Measurements from ENCODE around the gene ARHGEF4.

DNA sequence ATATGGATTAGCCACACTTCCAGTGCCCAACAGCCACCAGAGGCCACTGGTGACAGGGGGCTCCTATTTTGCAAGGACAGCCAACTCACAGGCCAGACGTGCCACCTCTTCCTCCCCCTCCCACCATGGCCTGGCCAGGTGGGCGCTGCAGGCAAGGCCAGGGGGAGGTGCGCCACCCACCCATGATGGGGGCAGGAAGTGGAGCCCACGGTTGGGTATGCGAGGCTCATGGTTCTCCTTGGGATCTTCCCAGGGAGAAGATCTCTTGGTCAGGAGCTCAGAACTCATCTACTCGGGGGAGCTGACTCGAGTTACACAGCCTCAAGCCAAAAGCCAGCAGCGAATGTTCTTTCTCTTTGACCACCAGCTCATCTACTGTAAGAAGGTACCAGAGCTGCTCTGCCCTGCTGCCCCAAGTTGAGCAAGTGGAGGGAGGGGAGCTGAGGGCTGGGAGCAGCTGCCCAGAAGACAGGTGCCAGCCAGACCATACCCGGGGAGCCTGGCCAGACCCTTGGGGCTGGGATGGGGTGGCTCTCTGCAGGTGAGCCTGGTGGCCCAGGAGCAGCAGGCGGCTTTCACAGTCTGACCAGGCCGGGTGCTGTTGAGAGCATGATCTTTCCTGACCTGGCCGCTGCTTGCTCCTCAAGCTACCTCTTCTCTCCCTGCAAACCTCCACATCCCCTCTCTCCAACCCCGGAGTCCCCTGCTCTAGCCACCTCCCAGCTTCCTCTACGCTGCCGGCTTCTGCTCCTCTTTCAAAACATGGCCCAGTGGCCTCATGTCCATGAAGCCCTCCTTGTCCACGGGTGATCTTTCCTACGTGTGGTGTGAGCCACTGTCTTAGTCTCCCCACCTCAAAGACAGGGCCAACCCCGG, 206.7 kb downstream of the ARHGEF4 start:
- TF ChIP-seq ZNF274 (IDR thresholded peaks at IDR 0.05; ENCODE audit: low read depth, low read length) (no peak), POLR2AphosphoS5 (IDR thresholded peaks at IDR 0.05; ENCODE audit: low read depth, low read length) (no peak), SIN3A (IDR thresholded peaks at IDR 0.05; ENCODE audit: low read depth) (no peak), EGR1 (IDR thresholded peaks at IDR 0.05; ENCODE audit: low read depth) (no peak), EZH2 (IDR thresholded peaks at IDR 0.05) (no peak), CBX3 (IDR thresholded peaks at IDR 0.05; ENCODE audit: low read depth) (no peak), POLR2A (IDR thresholded peaks at IDR 0.05; ENCODE audit: borderline replicate concordance, extremely low read depth, insufficient read depth, insufficient read length) (no peak), EZH2phosphoT487 (IDR thresholded peaks at IDR 0.05; ENCODE audit: borderline replicate concordance) (no peak), YY1 (IDR thresholded peaks at IDR 0.05; ENCODE audit: extremely low read depth, insufficient replicate concordance, low read depth, low read length) (no peak), JUND (IDR thresholded peaks at IDR 0.05) (no peak)
- TF ChIP-seq, protein P1, sequence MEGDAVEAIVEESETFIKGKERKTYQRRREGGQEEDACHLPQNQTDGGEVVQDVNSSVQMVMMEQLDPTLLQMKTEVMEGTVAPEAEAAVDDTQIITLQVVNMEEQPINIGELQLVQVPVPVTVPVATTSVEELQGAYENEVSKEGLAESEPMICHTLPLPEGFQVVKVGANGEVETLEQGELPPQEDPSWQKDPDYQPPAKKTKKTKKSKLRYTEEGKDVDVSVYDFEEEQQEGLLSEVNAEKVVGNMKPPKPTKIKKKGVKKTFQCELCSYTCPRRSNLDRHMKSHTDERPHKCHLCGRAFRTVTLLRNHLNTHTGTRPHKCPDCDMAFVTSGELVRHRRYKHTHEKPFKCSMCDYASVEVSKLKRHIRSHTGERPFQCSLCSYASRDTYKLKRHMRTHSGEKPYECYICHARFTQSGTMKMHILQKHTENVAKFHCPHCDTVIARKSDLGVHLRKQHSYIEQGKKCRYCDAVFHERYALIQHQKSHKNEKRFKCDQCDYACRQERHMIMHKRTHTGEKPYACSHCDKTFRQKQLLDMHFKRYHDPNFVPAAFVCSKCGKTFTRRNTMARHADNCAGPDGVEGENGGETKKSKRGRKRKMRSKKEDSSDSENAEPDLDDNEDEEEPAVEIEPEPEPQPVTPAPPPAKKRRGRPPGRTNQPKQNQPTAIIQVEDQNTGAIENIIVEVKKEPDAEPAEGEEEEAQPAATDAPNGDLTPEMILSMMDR (IDR thresholded peaks at IDR 0.05 in 2 of 3, conservative IDR thresholded peaks at IDR 0.05 in 1 of 3; ENCODE audit: borderline replicate concordance in 1 of 3, insufficient read depth in 1 of 3, low read depth in 2 of 3, low read length in 2 of 3) = no peak
- TF ChIP-seq, protein P2, sequence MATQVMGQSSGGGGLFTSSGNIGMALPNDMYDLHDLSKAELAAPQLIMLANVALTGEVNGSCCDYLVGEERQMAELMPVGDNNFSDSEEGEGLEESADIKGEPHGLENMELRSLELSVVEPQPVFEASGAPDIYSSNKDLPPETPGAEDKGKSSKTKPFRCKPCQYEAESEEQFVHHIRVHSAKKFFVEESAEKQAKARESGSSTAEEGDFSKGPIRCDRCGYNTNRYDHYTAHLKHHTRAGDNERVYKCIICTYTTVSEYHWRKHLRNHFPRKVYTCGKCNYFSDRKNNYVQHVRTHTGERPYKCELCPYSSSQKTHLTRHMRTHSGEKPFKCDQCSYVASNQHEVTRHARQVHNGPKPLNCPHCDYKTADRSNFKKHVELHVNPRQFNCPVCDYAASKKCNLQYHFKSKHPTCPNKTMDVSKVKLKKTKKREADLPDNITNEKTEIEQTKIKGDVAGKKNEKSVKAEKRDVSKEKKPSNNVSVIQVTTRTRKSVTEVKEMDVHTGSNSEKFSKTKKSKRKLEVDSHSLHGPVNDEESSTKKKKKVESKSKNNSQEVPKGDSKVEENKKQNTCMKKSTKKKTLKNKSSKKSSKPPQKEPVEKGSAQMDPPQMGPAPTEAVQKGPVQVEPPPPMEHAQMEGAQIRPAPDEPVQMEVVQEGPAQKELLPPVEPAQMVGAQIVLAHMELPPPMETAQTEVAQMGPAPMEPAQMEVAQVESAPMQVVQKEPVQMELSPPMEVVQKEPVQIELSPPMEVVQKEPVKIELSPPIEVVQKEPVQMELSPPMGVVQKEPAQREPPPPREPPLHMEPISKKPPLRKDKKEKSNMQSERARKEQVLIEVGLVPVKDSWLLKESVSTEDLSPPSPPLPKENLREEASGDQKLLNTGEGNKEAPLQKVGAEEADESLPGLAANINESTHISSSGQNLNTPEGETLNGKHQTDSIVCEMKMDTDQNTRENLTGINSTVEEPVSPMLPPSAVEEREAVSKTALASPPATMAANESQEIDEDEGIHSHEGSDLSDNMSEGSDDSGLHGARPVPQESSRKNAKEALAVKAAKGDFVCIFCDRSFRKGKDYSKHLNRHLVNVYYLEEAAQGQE (IDR thresholded peaks at IDR 0.05; ENCODE audit: low read depth) = no peak

Measured in HCT116 (cell line).